H1 (cell line): ENCODE data around the gene TPD52L2. TPM values are rescaled to one million over a fixed set of nuclear protein-coding genes. Genes with fewer than 3 reads are reported as not detected.
"Not testable (repeated sequence)": the region's sequence is repeated elsewhere in the genome, so short reads cannot be mapped to it uniquely, and the experiment has no call there.

Experiments
- CTCF ChIA-PET: fragments of 300-600 bp; sonication (Branson Sonifier 250); formaldehyde crosslinking; loops from one replicate; lab custom pipeline; 2021; ENCODE audit not compliant: partially characterized antibody; lab: Charles Lee
- POLR2A ChIA-PET: fragments of 300-600 bp; sonication (Branson Sonifier 250); formaldehyde crosslinking; loops from one replicate; lab custom pipeline; 2021; ENCODE audit warnings: inconsistent platforms; ENCODE audit not compliant: partially characterized antibody; lab: Charles Lee
- DNase-seq, 2 experiments: peaks; one replicate each; pipeline versions ENCODE4 v3.0.0 to v3.0.0-alpha.2; 2010 to 2022; ENCODE audit warnings: low spot score in 2 of 2, low read depth in 1 of 2, mixed read lengths in 1 of 2
- FAIRE-seq: peaks from 2 replicates; lab custom pipeline; 2011; peaks lifted over from hg19 to GRCh38; lab: Jason Lieb, UNC
- H2AFZ ChIP-seq: 2 replicates; pipeline ENCODE4 v1.8.1; 2012; ENCODE audit warnings: low read length, inconsistent platforms
- H2AK5ac ChIP-seq: 2 replicates; pipeline ENCODE4 v1.6.1; 2013; ENCODE audit warnings: low read depth, low read length
- H2BK120ac ChIP-seq: replicated peaks from 2 replicates; pipeline ENCODE3; 2013; ENCODE audit warnings: low read depth, low read length, inconsistent platforms
- H2BK12ac ChIP-seq: 2 replicates; pipeline ENCODE4 v1.6.1; 2013; ENCODE audit warnings: low read depth, low read length
- H2BK15ac ChIP-seq: 2 replicates; pipeline ENCODE4 v1.6.1; 2013; ENCODE audit warnings: low read length
- H2BK20ac ChIP-seq: 2 replicates; pipeline ENCODE4 v1.6.1; 2013; ENCODE audit warnings: low read length
- H2BK5ac ChIP-seq: 2 replicates; pipeline ENCODE4 v1.6.1; 2013; ENCODE audit warnings: low read depth, low read length
- H3K14ac ChIP-seq: 2 replicates; pipeline ENCODE4 v1.6.1; 2013; ENCODE audit warnings: inconsistent platforms; ENCODE audit not compliant: insufficient read length
- H3K18ac ChIP-seq: 2 replicates; pipeline ENCODE4 v1.6.1; 2013; ENCODE audit warnings: low read length; ENCODE audit errors: extremely low read depth
- H3K23ac ChIP-seq: 2 replicates; pipeline ENCODE4 v1.6.1; 2013; ENCODE audit warnings: inconsistent platforms; ENCODE audit not compliant: insufficient read length
- H3K23me2 ChIP-seq: 2 replicates; pipeline ENCODE4 v1.6.1; 2013; ENCODE audit warnings: low read depth, low read length
- H3K27ac ChIP-seq: 2 replicates; pipeline ENCODE4 v1.6.1; 2011; ENCODE audit warnings: low read depth, low read length, inconsistent platforms
- H3K27me3 ChIP-seq, 4 experiments: replicated peaks in 1 of 4; 1 replicate in 1 of 4; 2 replicates in 3 of 4; pipeline versions ENCODE4 v1.6.1 to v1.8.1; 2011 to 2013; ENCODE audit warnings: low read length in 3 of 4, mild to moderate bottlenecking in 3 of 4, inconsistent platforms in 2 of 4, mixed read lengths in 2 of 4, moderate library complexity in 1 of 4; ENCODE audit not compliant: control insufficient read depth in 3 of 4, insufficient read depth in 3 of 4; ENCODE audit errors: extremely low read depth in 1 of 4
- H3K36me3 ChIP-seq, 4 experiments: 2 replicates each; pipeline versions ENCODE4 v1.6.1 to v1.8.1; 2011 to 2013; ENCODE audit warnings: mild to moderate bottlenecking in 4 of 4, low read length in 3 of 4, moderate library complexity in 2 of 4, control low read depth in 1 of 4, inconsistent platforms in 1 of 4; ENCODE audit not compliant: insufficient read depth in 4 of 4, control insufficient read depth in 2 of 4
- H3K4ac ChIP-seq: replicated peaks from 2 replicates; pipeline ENCODE3; 2013; ENCODE audit warnings: low read length, low read depth, mixed read lengths, inconsistent platforms; ENCODE audit not compliant: insufficient read length
- H3K4me1 ChIP-seq, 4 experiments: replicated peaks in 1 of 4; 1 replicate in 1 of 4; 2 replicates in 3 of 4; pipeline versions ENCODE4 v1.6.1 to v1.8.1; 2011 to 2013; ENCODE audit warnings: low read length in 3 of 4, inconsistent platforms in 2 of 4, mixed read lengths in 1 of 4; ENCODE audit not compliant: insufficient read depth in 4 of 4, control insufficient read depth in 3 of 4
- H3K4me2 ChIP-seq, 2 experiments: 2 replicates each; pipeline versions ENCODE4 v1.6.1 to v1.8.1; 2011 to 2013; ENCODE audit warnings: low read depth in 2 of 2, low read length in 2 of 2, control low read depth in 1 of 2, inconsistent platforms in 1 of 2, mild to moderate bottlenecking in 1 of 2; ENCODE audit not compliant: insufficient read depth in 1 of 2
- H3K4me3 ChIP-seq, 4 experiments: fragments of 200-600, 300-600 bp in 1 of 4; sonication (generic), shearing (Covaris generic), sonication (Bioruptor Twin) in 1 of 4; 2 replicates each; pipeline versions ENCODE4 v1.5.1 to v1.8.1; 2011 to 2016; ENCODE audit warnings: low read length in 4 of 4, low read depth in 3 of 4, control low read depth in 2 of 4, inconsistent platforms in 2 of 4, mild to moderate bottlenecking in 2 of 4, mixed read lengths in 1 of 4, moderate library complexity in 1 of 4; ENCODE audit not compliant: insufficient read depth in 2 of 4; ENCODE audit errors: extremely low read depth in 1 of 4
- H3K56ac ChIP-seq: replicated peaks from 2 replicates; pipeline ENCODE3; 2013; ENCODE audit warnings: low read depth, mild to moderate bottlenecking, mixed read lengths, low read length, inconsistent platforms; ENCODE audit not compliant: insufficient read length
- H3K79me1 ChIP-seq: 2 replicates; pipeline ENCODE4 v1.6.1; 2013; ENCODE audit warnings: low read depth, low read length, control low read depth
- H3K79me2 ChIP-seq, 2 experiments: 2 replicates each; pipeline versions ENCODE4 v1.6.1 to v1.8.1; 2012 to 2013; ENCODE audit warnings: low read length in 2 of 2, mild to moderate bottlenecking in 2 of 2, inconsistent platforms in 1 of 2; ENCODE audit not compliant: insufficient read depth in 2 of 2, control insufficient read depth in 1 of 2
- H3K9ac ChIP-seq, 4 experiments: replicated peaks in 1 of 4; 1 replicate in 1 of 4; 2 replicates in 3 of 4; pipeline versions ENCODE4 v1.6.1 to v1.8.1; 2011 to 2013; ENCODE audit warnings: low read depth in 3 of 4, low read length in 3 of 4, control low read depth in 2 of 4, mild to moderate bottlenecking in 2 of 4, moderate library complexity in 2 of 4, inconsistent platforms in 1 of 4; ENCODE audit errors: extremely low read depth in 1 of 4
- H3K9me3 ChIP-seq, 2 experiments: 2 replicates each; pipeline versions ENCODE4 v1.6.1 to v1.8.1; 2012 to 2013; ENCODE audit warnings: mild to moderate bottlenecking in 2 of 2, moderate library complexity in 2 of 2, control low read depth in 1 of 2, inconsistent platforms in 1 of 2, low read depth in 1 of 2, low read length in 1 of 2, mixed read lengths in 1 of 2; ENCODE audit not compliant: insufficient read depth in 2 of 2
- H4K20me1 ChIP-seq, 2 experiments: replicated peaks in 1 of 2; 2 replicates each; pipeline versions ENCODE3 to v1.8.1; 2011 to 2013; ENCODE audit warnings: inconsistent platforms in 2 of 2, low read length in 2 of 2, mild to moderate bottlenecking in 1 of 2; ENCODE audit not compliant: insufficient read depth in 2 of 2, control insufficient read depth in 1 of 2
- H4K5ac ChIP-seq: 2 replicates; pipeline ENCODE4 v1.6.1; 2013; ENCODE audit warnings: low read length, low read depth, mixed read lengths, inconsistent platforms; ENCODE audit not compliant: insufficient read length
- H4K8ac ChIP-seq: 2 replicates; pipeline ENCODE4 v1.8.0; 2013; ENCODE audit warnings: mild to moderate bottlenecking, moderate library complexity, low read length, inconsistent platforms; ENCODE audit not compliant: insufficient read depth; ENCODE audit errors: extremely low read depth
- H4K91ac ChIP-seq: replicated peaks from 2 replicates; pipeline ENCODE3; 2013; ENCODE audit warnings: low read length, mixed read lengths, inconsistent platforms; ENCODE audit not compliant: insufficient read length
- WGBS, 2 experiments: shearing (Covaris generic) in 1 of 2; methylation state at CpG; one replicate each; pipeline versions ENCODE4 v1.1.6 to v1.1.7; 2013 to 2015; ENCODE audit warnings: low lambda C conversion rate in 2 of 2, mixed read lengths in 2 of 2, inconsistent platforms in 1 of 2, low coverage in 1 of 2, missing lambda C conversion rate in 1 of 2; ENCODE audit not compliant: insufficient replicate concordance in 2 of 2, insufficient coverage in 1 of 2, insufficient read length in 1 of 2; ENCODE audit errors: extremely low coverage in 1 of 2, missing lambda C conversion rate in 1 of 2; 5-methylcytosine and 5-hydroxymethylcytosine counted together
- polyA plus RNA-seq, 7 experiments: library from polyadenylated mRNA; depleted of rRNA in 3 of 7; stranded (reverse) in 5 of 7; unstranded in 2 of 7; fragments of >200 nt in 5 of 7; fragments of 200-250 nt in 2 of 7; gene quantifications; 1 replicate in 5 of 7; 2 replicates in 1 of 7; 4 replicates in 1 of 7; pipeline versions ENCODE4 v1.2.1 to v1.2.3, GENCODE V29; 2011 to 2013; ENCODE audit warnings: missing spikeins in 2 of 7, mixed read lengths in 2 of 7
- total RNA-seq: library from RNA; stranded (reverse); fragmentation: NEBNext Ultra II Directional; extraction: Animal tissue kit (Norgen Biotek cat#: 25700); gene quantifications from 2 replicates; pipeline ENCODE4 v1.2.1, GENCODE V29; 2021

Gene TPD52L2
- total and polyA plus RNA-seq, 2 of the 8 experiments (the other 6 are each of a cell fraction or from before 2014, with no cell fraction given) = 77.1 to 80.2 TPM

DNA sequence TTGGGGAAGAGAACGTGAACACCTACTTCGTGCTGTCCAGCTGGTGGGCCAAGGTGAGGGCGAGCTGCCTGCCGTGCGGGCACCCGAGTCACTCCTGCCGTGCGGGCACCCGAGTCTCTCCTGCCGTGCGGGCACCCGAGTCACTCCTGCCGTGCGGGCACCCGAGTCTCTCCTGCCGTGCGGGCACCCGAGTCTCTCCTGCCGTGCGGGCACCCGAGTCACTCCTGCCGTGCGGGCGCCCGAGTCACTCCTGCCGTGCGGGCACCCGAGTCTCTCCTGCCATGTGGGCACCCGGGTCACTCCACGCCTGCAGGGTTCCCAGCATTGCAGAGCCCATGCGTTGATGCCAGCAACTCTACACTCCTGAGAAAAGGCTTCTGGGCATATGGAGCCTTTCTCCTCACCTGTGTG, 64.4 kb downstream of the TPD52L2 start:
- H2AK5ac ChIP-seq, H3K9ac ChIP-seq, H3K4ac ChIP-seq, H3K14ac ChIP-seq, H3K18ac ChIP-seq, H4K91ac ChIP-seq, H3K79me2 ChIP-seq, DNase-seq, H2BK20ac ChIP-seq, H3K79me1 ChIP-seq, H3K27ac ChIP-seq, H3K56ac ChIP-seq, H2AFZ ChIP-seq, H4K8ac ChIP-seq, H3K9me3 ChIP-seq, H3K27me3 ChIP-seq, H2BK15ac ChIP-seq, H3K4me1 ChIP-seq, H3K23me2 ChIP-seq, H3K4me2 ChIP-seq, H4K5ac ChIP-seq, FAIRE-seq, POLR2A ChIA-PET, H2BK5ac ChIP-seq, H3K4me3 ChIP-seq, H3K23ac ChIP-seq, H2BK12ac ChIP-seq, H2BK120ac ChIP-seq: not testable (repeated sequence)
- H4K20me1 ChIP-seq = peaks cover 6 to 11% of the 10 kb centered on the region in 2 experiments
- CTCF ChIA-PET = interaction anchor here (1.0 to 1.8 kb wide), 2 partner anchors 11 to 44 kb away, joined by 3 to 6 read pairs; no protein-coding TSS in a partner anchor
- WGBS, 2 experiments = 97% methylated on average over 31 of the region's 31 CpGs; no CpG with 5 or more reads in 1 of the 2 experiments
- H3K36me3 ChIP-seq = peaks cover 2 to 28% (median 18%) of the 10 kb centered on the region in 4 experiments; a peak in 6 of 8 replicates
